Airway epithelial cell (primary cell): ENCODE results near the gene DDRGK1. TPM values are rescaled to one million over a fixed set of nuclear protein-coding genes. Genes with fewer than 3 reads are reported as not detected.

Source experiments
- total RNA-seq: library from RNA; depleted of rRNA; stranded (reverse); fragments of >200 nt; gene quantifications from 2 replicates; pipeline ENCODE4 v1.2.3, GENCODE V29; 2015

DDRGK1 gene
- 75.0 and 92.5 TPM in 2 replicates for total RNA-seq

DNA sequence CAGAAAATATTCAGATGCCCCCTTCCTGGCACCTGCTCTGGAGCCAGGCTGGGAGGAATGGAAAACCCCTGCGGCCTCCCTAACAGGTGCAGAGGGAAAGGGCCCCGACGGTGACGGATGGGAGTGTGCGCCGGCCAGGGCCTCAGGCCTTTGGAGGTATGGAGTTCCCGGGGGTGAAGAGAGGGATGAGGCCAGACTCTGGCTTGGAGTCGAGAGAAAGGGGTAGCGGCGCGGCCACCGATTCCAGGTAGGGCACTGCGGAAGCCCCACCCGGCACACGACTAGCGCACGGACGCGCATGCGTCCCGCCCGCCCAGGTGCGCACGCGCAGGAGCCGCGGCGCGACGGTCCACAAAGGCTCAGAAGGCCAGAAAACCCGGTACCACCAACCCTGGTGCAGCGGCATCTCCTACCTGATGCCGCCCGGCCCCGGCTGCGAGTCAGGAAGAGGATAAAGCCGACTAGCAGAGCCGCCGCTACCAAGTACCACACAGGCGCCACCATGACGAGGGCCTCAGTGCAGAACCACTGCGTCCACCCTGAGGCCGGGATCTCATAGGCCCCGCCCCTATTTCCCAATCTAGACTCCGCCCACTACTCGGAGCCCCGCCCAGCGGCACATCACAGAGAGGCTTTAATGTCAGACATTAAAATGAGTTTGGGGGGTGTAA lies at the start of gene DDRGK1:
DDRGK1 (minus strand) TSS at position 559 of the 671 bp plus-strand sequence; CDS start at position 504, 55 bp downstream.

DNA sequence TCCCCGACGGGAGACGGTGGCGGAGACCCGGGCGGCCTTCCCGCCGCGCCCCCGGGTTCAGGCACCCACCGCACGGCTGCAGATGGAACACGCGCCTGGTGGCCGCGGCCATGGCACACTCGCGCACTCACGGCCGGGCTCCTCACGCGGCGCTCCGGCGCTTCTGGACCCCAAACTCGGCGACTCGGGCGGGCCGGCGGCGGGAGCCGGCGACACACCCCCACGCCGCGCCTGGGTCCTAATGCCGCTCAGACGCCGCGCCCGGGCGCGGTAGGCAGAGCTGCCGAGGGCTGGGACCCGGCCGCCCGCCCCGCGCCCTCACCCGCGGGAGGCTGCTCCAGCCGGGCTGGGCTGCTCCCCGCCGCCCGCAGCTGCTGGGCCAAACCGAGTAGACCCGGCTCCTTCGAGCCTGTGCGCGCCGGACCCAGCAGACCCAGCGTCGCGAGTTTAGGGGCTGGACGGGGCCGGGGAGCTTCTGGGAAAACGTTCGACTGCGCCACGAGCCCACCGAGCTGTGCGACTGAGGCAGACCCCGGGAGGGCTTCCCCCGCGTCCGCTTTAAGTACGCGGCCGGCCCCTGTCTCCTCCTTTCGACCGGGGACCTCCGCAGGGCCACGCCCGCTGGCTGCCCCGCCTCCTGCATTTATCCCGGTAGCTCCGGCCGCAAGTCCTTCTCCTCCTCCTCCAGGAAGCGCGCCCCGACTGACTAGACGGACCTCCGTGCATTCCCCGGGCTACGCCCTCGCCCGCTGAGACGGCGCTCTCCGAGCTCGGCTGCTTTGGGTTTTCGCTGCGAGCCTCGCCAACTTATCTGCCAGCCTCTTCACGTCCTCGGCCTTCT lies 34.8 kb upstream of the DDRGK1 start, which contains the start of gene SLC4A11:
SLC4A11 (minus strand) TSS at position 165 of the 841 bp plus-strand sequence; CDS start at position 112, 53 bp downstream.

DNA sequence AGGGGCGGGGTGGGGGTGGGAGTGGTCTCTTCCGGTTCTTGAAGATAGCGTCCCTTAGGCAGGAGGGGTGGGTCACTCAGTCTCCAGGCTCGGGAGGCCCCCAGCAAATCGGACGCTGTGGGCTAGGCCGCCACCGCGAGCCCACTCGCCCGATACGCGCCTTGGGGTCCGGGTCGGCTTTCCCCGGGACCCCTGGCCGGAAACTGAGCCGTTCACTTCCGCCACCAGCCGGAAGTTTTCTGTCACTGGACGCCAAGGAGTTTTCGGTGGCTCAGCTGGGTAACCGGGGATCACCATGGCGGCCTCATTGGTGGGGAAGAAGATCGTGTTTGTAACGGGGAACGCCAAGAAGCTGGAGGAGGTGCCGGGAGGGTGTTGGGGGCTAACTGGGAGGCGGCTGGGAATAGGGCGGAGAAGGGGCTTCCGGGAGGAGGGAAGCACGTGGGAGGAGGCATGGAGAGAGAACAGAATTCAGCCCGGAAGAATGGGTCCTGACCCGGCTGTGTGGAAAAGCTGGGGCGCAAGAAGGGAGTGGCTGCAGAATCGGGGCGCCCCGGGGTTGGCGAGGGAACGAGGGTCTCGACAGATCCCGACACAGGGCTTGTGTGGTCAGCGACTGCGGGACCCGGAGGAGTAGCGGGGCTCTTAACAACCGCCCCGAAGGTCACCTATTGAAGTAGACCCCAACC lies 4.9 kb upstream of the DDRGK1 start, which contains the start of gene ITPA:
ITPA (plus strand) TSS at position 242 of the 689 bp plus-strand sequence; CDS start at position 296, 54 bp downstream.

DNA sequence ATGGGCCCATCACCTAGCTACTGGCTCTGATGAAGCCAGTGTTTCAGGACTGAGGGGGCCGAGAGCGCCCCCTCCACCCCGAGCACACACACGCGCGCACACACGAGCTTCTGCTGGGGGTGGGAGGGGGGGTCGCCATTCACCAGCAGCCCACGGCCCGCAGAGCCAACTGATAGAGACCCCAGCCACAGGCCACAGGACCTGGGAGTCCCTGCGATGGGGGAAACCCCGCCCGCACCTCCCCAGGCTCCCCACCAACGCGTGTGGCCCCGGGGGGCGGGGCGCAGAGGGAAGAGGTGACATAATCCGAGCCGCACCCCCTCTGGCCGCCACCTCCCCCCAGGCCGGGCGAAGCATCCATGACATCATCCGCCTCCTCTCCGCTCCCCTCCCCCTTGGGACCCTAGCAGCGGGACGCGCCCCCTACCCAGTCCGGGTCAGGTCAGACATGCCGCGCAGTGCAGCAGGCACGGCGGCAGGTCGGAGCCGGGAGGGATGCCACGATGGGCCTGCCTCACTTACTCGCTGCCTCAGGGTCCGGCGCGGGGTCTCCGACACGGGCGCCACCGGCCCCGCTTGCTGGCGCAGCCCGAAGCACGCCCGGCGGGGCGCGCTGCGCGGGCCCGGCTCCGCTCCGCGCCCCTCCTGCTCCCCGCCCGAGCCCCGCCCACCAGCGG lies 31.4 kb downstream of the DDRGK1 start, which contains the start of gene LZTS3:
LZTS3 (minus strand) TSS at position 617 of the 677 bp plus-strand sequence. CDS start 6,386 bp downstream, outside the sequence.

Other genes starting within 250 kb of the DDRGK1 start
- gene GNRH2, start 161.1 kb downstream of the DDRGK1 start, total RNA-seq: not detected in 2 replicates
- gene MRPS26, start 158.6 kb downstream of the DDRGK1 start, total RNA-seq: 91.3 and 98.8 TPM in 2 replicates
- not detected in 2 replicates for gene OXT, start 133.1 kb downstream of the DDRGK1 start, total RNA-seq
- gene AVP, start 120.0 kb downstream of the DDRGK1 start, total RNA-seq: not detected in 2 replicates
- 14.7 and 17.6 TPM in 2 replicates for gene FASTKD5, start 44.8 kb downstream of the DDRGK1 start, total RNA-seq
- gene UBOX5, start 44.8 kb downstream of the DDRGK1 start, total RNA-seq: 2.8 and 4.7 TPM in 2 replicates
- 4.3 and 4.8 TPM in 2 replicates for gene LZTS3, start 31.1 kb downstream of the DDRGK1 start, total RNA-seq
- 43.9 and 59.7 TPM in 2 replicates for gene ITPA, start 4.8 kb upstream of the DDRGK1 start, total RNA-seq
- 7.9 and 13.0 TPM in 2 replicates for gene SLC4A11, start 34.5 kb upstream of the DDRGK1 start, total RNA-seq
- gene DNAAF9, start 203.0 kb upstream of the DDRGK1 start, total RNA-seq: 7.4 and 11.2 TPM in 2 replicates